ENCODE measurements around the gene NFATC1.
"Not testable (repeated sequence)": the region's sequence is repeated elsewhere in the genome, so short reads cannot be mapped to it uniquely, and the experiment has no call there.

The NFATC1 gene

GRCh38 chr18:79479116-79479760 lies 83.5 kb downstream of the NFATC1 start:
- DNase-seq: no peak

- DNase-seq: no peak
Observed at GRCh38 chr18:79479761-79480161, 84.0 kb downstream of the NFATC1 start.

DNA sequence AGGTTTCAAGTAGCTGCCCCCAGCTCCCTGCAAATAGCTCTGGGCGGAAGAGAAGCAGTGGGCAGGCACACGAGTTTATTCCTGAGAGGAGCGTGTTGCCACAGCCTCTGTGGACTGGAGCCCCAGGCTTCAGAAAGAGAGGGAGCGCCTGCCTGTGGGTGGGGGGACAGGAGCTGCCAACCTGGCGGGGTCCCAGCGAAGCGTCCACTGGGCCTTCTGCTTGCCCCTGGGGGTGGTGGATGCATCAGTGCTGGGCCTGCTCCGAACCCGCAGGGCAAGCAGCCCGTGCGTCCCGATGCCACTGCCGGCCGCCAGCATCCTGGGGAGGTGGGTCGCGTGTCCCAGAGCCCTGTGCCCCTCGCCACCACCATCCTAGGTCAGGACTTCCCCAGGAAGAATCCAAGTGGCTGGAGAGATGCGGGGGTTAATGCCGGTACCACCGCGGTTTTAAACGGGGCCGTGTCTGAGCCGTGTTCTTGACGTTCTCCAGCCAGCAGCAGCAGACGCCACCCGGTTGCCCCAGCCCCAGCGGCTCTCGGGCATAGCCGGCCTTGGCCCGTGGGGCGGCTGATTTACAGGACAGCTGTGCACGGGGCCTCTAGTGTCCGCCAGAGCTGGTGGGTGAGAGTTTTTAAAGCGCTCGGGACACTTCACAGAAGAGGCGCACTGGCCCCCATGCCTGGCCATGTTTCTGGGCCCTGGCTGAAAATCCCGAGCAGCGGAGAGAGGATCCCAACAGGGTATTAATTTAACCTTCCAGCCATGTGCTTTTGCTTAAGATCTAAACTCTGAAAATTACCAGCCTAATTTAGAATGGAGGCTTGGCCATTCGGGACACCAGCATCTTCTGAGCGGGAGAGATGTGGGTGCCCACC lies 84.7 kb downstream of the NFATC1 start:
- DNase-seq: no peak

GRCh38 chr18:79481046-79481790 lies 85.5 kb downstream of the NFATC1 start:
- no peak for DNase-seq

GRCh38 chr18:79483393-79483792 lies 87.7 kb downstream of the NFATC1 start:
- not testable (repeated sequence) for DNase-seq

GRCh38 chr18:79483971-79484491 lies 88.3 kb downstream of the NFATC1 start:
- no peak for DNase-seq

GRCh38 chr18:79484661-79485621 lies 89.2 kb downstream of the NFATC1 start:
- DNase-seq: no peak

GRCh38 chr18:79485788-79486355 lies 90.1 kb downstream of the NFATC1 start:
- DNase-seq: no peak

DNA sequence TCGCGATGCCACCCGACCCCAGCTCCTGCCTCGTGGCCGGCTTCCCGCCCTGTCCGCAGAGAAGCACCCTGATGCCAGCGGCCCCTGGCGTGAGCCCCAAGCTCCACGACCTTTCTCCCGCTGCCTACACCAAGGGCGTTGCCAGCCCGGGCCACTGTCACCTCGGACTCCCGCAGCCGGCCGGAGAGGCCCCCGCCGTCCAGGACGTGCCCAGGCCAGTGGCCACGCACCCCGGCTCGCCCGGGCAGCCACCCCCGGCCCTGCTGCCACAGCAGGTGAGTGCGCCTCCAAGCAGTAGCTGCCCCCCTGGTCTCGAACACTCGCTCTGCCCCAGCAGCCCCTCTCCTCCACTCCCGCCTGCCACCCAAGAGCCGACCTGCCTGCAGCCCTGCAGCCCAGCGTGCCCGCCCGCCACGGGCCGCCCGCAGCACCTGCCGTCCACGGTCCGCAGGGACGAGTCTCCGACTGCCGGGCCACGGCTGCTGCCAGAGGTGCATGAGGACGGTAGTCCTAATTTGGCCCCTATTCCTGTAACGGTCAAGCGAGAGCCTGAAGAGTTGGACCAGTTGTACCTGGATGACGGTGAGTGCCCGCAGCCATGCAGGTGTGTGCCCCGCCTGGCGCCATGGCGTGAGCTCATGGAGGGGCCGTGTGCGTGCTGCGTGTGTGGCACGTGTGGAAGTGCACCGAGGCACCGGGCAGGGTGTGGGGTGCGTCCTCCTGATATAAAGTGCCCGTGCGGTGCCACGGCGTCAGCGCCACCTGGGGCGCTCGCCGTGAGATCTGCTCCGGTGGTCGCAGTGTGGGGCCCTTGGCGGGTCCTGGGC lies 90.8 kb downstream of the NFATC1 start:
- DNase-seq: no peak

- no peak for DNase-seq
Observed at GRCh38 chr18:79487183-79487800, 91.6 kb downstream of the NFATC1 start.

DNA sequence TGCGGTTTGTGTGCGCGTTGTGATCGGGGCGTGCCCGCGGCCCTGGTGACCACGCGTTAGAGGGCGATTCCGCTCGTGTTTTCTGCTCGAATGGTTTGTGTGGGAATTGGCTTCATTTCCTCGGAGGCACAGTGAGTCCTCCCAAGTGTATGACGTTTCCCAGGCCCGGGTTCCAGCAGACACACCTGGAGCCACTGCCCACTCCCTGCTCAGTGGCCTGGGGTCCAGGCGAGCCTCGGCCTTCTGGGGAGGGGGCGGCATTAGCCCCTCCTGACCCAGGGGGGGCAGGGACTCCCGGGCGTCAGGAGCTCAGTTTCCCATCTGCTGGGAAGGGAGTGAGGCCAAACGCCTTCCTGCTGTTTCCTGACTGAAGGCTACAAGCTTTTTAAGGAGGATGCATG lies 92.1 kb downstream of the NFATC1 start:
- no peak for DNase-seq

DNA sequence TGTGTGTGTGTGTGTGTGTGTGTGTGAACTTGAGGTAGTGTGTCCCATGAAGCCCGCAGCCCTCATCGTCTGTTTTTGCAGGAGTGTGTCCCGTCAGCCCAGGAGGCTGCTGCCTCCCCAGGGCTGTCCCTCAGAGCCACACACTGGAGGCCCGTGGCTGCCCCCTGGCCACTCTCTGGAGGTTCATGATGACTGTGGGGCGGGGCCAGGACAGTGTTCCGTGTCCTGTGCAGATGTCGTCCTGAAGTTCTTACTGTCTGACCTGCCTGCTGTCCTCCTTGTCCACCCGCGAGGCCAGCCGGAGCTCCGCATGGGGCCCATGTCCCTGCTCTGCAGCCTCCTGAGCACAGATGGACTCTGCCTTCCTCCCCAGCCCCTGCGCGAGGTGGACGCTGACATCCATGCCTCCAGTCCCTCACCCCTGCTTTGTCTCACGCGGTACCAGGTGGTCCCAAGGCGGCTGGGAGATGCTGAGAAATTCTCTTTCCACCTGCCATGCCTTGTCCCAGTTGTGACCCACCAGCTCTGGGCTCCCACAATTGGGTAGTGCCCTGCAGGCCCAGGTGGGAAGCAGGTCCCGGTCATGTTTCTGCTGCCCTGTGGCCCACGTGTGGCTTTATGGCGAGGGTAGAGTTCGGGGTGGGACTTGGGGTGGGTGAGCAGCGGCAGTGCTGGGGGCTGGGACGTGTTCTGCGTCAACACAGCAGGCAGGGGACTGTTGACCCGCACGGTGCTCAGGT lies 92.8 kb downstream of the NFATC1 start:
- no peak for DNase-seq

- DNase-seq: no peak
Observed at GRCh38 chr18:79489051-79489898, 93.5 kb downstream of the NFATC1 start.

DNA sequence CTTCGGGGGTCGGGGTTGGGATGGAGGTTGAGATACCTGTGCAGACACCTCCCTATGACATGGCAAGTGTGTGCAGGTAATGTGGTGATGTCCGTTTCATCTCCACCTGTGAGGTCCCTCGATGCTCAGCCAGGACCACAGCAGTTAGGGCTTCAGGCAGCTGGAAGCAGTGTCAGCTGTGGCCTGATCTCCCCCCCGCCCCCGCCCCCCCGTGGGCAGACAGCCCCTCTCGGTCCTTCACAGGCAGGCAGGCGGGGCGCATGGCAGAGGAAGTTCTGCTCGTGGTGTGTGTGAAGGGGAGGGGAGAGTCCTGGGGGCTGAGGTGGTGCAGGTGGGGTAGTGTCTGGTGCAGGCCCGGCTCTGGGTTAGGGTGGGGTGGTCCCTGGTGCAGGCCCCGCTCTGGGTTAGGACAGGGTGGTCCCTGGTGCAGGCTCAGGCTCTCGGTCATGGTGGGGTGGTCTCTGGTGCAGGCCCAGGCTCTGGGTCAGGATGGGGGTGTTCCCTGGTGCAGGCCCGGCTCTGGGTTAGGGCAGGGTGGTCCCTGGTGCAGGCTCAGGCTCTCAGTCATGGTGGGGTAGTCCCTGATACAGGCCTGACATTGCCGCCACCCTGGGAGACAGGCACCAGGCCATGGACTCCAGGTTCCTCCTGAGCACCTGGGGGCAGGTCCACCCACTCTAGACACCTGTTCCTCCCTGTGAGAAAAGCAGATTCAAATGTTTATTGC lies 94.3 kb downstream of the NFATC1 start:
- no peak for DNase-seq

DNA sequence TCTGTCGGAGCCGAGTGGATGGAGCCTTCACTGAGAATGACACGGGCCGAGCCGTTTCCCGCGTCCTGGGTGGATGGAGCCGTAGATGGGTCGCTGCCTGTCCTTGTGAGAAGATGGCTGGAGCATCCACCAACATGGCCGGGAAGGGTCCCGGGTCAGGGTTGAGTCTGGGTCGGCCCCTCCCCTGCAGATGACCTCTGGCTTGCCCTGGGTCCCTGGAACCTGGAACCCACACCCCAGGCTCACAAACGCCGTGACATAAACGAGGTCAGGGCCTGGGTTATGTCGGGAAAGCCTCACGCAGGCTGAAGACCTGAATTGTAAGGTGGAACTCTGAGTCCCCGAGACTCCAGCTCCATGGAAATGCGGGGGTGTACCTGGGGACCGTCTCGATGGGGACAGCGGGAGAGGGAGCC lies 94.9 kb downstream of the NFATC1 start:
- no peak for DNase-seq

GRCh38 chr18:79491081-79491551 lies 95.4 kb downstream of the NFATC1 start:
- DNase-seq: no peak

GRCh38 chr18:79493211-79493800 lies 97.6 kb downstream of the NFATC1 start:
- DNase-seq: no peak

Data from NCI-H510A (cell line).